ENCODE results near the gene IL17RC.

- TF ChIP-seq, protein P1, sequence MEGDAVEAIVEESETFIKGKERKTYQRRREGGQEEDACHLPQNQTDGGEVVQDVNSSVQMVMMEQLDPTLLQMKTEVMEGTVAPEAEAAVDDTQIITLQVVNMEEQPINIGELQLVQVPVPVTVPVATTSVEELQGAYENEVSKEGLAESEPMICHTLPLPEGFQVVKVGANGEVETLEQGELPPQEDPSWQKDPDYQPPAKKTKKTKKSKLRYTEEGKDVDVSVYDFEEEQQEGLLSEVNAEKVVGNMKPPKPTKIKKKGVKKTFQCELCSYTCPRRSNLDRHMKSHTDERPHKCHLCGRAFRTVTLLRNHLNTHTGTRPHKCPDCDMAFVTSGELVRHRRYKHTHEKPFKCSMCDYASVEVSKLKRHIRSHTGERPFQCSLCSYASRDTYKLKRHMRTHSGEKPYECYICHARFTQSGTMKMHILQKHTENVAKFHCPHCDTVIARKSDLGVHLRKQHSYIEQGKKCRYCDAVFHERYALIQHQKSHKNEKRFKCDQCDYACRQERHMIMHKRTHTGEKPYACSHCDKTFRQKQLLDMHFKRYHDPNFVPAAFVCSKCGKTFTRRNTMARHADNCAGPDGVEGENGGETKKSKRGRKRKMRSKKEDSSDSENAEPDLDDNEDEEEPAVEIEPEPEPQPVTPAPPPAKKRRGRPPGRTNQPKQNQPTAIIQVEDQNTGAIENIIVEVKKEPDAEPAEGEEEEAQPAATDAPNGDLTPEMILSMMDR (IDR thresholded peaks at IDR 0.05; ENCODE audit: low read depth, low read length), result no peak
- TF ChIP-seq EZH2phosphoT487 (IDR thresholded peaks at IDR 0.05; ENCODE audit: low read depth), result no peak
Measured at GRCh38 chr3:9881441-9881840, 35.5 kb upstream of the IL17RC start.
